HG02938 (cell line): ENCODE results near the gene AARS1.
"Not testable (repeated sequence)": the region's sequence is repeated elsewhere in the genome, so short reads cannot be mapped to it uniquely, and the experiment has no call there.

ENCODE experiments used
- ATAC-seq: cut with Tn5 transposase; IDR thresholded peaks from one replicate; pipeline ENCODE4 v1.9.1; 2021; ENCODE audit warnings: mild to moderate bottlenecking, moderate library complexity; ENCODE audit not compliant: unreplicated experiment

The AARS1 gene

GRCh38 chr16:70289229-70290094 lies at the start of gene AARS1:
Gene AARS1 (minus strand): TSS chr16:70289506. CDS start chr16:70282763, 6,743 bp downstream.
- ATAC-seq = peak; percentile 99

- ATAC-seq = no peak
These were observed 48.5 kb upstream of the AARS1 start for GRCh38 chr16:70337814-70338213.

- ATAC-seq = not testable (repeated sequence)
These were observed 43.4 kb upstream of the AARS1 start for GRCh38 chr16:70332728-70333127.

DNA sequence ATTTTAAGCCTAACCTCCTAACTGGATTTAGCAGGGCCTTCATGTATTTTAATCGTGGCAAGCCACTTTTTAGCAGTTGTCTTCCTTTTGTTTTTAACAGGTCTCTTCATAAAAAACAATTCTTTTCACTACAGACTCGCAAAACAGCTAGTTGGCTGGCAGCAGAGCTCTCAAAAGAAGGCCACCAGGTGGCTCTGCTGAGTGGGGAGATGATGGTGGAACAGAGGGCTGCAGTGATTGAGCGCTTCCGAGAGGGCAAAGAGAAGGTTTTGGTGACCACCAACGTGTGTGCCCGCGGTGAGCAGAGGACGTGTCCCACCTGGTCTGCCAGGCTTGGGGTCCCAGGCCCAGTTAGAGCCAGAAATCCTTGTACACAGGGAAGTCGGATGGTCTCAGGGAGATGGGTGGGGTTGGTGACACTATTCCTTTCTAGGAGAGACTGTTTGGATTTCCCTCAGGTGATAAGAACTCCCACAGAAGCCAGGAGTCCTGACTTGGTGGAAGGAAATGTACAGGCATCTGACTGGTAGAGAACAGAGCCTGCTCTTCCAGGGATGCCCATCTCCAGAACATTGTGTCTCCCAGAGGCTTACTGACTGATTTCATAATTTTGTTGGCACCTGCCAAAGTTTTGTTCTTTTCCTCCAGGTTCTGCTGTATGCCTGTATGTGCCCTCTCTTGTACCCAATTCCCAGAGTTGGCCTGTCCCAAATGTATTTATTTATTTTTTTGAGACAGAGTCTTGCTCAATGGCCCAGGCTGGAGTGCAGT lies 42.5 kb upstream of the AARS1 start:
- no peak for ATAC-seq

DNA sequence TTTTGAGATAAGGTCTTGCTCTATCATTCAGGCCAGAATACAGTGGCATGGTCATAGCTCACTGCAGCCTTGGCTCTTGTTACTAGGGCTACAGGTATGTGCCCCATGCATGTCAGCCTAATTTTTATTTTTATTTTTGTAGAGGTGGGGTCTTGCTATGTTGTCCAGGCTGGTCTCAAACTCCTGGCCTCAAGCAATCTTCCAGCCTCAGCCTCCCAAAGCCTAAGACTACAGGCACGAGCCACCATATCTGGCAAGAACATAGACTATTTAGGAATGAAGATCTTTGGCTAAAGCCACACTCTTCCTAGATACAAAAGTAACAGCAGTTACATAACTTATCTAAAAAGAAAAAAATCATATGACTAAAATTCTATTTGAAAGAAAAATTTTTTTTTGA lies 41.8 kb upstream of the AARS1 start:
- no peak for ATAC-seq

GRCh38 chr16:70324998-70325747 lies 35.9 kb upstream of the AARS1 start:
- ATAC-seq = no peak

DNA sequence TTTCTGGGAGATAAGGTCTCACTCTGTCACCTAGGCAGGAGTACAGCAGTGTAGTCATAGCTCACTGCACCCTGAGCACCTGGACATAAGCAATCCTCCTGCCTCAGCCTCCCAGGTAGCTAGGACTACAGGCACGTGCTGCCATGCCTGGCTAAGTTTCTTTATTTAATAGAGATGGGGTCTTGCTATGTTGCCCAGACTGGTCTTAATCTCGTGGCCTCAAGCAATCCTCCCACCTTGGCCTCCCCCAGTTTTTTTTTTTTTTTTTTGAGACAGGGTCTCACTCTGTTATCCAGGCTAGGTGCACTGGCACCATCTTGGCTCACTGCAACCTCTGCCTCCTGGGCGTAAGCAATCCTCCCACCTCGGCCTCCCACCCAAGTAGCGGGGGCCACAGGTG lies 30.8 kb upstream of the AARS1 start:
- no peak for ATAC-seq

- ATAC-seq = not testable (repeated sequence)
These were observed 18.4 kb upstream of the AARS1 start for GRCh38 chr16:70307726-70308125.

DNA sequence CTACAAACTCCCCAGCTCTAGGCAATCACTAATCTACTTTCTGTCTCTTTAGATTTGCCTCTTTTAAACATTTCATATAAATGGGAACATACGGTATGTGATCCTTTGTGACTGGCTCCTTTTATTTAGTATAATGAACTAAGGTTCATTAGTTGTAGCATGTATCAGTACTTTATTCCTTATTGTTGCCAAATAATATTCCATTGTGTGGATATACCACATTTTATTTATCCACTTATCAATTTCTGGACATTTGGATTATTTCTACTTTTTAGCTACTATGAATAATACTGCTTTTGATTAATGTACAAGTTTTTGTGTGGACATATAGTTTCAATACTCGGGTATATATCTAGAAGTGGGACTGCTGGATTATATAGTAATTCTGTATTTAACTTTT lies 17.6 kb upstream of the AARS1 start:
- no peak for ATAC-seq

DNA sequence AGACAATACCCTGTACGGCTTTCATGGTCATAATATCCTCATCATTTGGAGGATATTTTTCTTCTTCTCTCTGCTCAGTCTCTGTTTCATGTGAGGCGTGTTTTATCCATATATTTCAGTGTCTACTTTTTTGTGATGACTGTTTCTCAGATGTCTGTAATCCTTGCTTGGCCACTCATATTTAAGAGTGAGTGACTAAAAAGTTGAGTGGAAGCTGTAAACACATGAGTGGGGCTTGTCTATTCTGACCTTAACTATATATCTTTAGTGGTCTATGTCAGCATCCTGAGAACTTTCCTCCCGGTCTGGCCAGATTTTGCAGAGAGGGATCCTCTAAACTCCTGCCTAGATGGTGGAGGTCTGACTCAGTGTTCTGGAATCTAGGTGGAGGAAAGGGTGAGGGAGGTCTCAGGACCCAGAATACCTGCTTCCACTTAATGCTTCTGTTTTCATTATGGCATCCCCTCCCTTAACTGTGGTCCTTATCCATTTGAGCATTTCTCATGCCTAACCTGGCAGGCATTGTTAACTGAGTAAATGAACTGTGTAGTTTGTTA lies 15.7 kb upstream of the AARS1 start:
- no peak for ATAC-seq

DNA sequence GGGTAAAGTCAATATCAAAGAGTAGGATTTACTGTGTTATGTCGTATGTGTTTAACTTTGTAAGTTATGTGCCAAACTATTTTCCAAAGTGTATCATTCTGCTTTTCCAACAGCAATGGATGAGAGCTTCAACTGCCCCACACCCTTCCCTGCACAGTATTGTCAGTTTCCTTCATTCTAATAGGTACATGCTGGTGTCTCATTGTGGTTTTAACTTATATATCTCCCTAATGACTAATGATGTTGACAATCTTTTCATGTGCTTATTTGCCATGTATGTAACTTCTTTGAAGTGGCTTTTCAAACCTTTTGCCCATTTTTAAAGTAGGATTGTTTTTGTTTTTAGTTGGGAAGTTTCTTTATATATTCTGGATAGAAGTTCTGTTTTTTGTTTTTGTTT lies 13.4 kb upstream of the AARS1 start:
- ATAC-seq = no peak

DNA sequence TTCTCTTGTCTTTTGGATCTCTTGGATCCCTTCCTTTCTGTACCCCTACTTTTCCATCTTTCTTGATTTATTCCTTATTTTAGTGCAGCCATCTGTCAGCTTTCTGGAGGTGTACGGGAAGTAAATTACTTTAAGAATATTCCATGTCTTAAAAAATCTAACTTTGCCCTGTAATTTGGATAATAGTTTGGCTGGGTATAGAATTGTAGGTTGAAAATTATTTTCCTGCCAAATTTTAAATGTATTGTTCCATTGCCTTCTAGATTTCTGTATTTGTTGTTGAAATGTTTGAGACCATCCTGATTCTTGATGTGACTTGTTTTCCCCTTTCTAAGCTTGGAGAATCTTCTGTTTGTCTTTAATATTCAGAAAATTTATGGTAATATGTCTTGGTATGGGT lies 11.8 kb upstream of the AARS1 start:
- no peak for ATAC-seq

GRCh38 chr16:70298988-70299938 lies 10.0 kb upstream of the AARS1 start, which contains the start of gene DDX19B:
Gene DDX19B (plus strand): TSS chr16:70299186. CDS start chr16:70299298, 112 bp downstream.
- ATAC-seq = peak; percentile 70

DNA sequence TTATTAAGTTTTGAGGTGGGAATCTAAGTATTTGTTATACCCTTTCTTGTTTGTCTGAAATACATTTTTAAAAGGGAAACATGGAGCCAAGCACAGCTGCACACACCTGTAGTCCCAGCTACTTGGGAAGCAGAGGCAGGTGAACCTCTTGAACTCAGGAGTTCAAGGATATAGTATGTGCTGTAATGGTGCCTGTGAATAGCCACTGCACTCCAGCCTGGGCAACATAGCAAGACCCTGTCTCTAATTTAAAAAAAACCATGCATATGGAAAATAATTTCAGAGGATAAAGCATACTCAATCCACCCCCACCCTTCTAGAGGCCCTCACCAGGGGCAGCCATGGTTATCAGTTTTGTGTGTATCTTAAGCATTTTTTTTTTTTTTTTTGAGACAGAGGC lies 6.3 kb upstream of the AARS1 start:
- ATAC-seq = no peak

DNA sequence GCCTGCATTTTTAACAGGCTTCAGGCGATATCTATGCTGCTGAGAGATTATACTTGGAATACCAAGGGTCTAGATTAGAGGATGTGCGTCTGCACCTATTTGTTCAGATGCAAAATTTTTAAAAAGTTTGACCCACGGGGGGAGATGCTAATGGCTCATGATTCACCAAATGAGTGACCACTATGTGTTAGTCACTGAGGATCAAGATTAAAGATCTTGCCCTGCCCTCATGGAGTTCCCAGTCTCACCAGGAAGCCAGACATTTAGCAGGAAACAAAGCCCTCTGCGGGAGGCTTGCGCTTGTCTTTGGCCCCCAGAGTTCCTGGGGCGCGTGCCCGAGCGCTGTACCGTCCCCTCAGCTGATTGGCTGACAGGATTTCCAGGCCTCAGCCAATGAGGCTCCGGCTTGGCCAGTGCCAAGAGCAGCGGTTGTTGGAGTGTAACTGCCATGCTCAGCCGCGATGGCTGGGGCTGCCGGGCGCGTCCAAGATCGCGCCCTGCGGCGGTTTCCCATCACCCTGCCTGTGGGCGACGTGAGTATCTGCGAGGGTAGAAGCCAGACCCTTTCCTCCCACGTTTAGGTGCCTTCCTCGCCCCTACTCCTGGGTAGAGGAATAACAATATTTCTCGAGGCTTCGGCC lies 5.2 kb upstream of the AARS1 start:
- no peak for ATAC-seq

DNA sequence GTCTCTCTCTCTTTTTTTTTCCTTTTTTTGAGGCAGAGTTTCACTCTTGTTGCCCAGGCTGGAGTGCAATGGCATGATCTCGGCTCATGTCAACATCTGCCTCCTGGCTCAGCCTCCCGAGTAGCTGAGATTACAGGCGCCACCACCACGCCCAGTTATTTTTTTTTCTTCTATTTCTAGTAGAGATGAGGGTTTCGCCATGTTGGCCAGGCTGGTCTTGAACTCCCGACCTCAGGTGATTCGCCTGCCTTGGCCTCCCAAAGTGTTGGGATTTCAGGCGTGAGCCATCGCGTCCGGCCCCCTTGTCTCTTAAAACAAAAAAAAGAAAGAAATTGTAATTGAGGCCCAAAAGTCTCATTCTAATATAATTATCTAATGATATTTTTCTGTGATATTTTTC lies 2.8 kb upstream of the AARS1 start:
- ATAC-seq = not testable (repeated sequence)

DNA sequence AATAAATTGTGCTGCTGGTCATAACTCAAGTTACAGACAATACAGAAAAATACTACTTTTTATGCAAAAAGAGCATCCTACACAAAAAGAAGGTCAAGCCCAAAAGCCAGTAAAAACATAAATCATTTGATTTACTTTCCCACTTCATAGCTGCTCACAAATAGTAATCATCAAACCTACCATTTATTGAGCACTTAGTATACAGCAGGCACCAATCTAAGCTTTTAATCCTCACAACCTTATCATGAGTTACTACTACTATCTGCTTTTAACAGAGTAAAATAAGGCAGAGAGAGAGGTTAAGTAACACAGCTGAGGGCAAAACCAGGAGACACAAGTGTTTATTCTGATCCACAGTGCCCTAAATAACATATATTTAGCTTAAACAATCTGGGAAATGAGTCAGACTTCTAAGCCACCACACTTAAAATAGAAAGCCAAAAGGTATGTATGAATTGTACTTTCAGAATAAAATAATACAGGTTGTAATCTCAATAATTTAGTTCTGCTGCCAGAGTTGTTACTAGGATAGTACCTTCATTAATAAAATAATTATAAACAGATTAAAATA lies 1.7 kb upstream of the AARS1 start:
- no peak for ATAC-seq

DNA sequence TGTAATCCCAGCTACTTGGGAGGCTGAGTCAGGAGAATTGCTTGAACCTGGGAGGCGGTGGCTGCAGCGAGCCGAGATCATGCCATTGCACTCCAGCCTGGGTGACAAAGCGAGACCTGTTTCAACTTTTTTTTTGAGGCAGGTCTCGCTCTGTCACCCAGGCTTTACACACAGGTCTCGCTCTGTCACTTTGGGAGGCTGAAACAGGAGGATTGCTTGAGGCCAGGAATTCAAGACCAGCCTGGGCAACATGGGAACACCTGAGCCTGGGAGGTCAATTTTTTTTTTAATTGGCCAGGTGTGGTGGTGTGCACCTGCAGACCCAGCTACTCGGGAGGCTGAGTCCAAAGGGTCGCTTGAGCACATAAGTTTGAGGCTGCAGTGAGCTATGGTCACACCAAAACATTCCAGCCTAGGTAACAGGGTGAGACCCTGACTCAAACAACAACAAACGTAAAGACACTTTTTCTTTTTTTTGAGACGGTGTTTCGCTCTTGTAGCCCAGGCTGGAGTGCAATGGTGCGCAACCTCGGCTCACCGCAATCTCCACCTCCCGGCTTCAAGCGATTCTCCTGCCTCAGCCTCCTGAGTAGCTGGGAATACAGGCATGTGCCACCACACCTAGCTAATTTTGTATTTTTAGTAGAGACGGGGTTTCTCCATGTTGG lies 1.9 kb downstream of the AARS1 start:
- not testable (repeated sequence) for ATAC-seq
